ENCODE measurements around the gene MYBPC2.

- peak; percentile 93 for TF ChIP-seq POLR2AphosphoS5 (IDR thresholded peaks at IDR 0.05; ENCODE audit: borderline replicate concordance, low read depth, low read length)
- TF ChIP-seq EZH2 (IDR thresholded peaks at IDR 0.05): no peak
- no peak for TF ChIP-seq FOXP2 (optimal IDR thresholded peaks at IDR 0.05; ENCODE audit: control extremely low read depth, extremely low read length, insufficient read depth)
These were observed 43.7 kb downstream of the MYBPC2 start, which contains the start of the genes EMC10 and GARIN5A for GRCh38 chr19:50476224-50476906.

Measured in SK-N-MC (cell line).